Thyroid gland (tissue), 4 donors: Measurements from ENCODE around the gene SIX3. TPM values are rescaled to one million over a fixed set of nuclear protein-coding genes. Genes with fewer than 3 reads are reported as not detected.

Experiments
- DNase-seq, 2 donors: peaks; one replicate each; pipeline ENCODE4 v3.0.0-alpha.2; 2019
- H3K27ac ChIP-seq, 3 donors: fragments of 200-600 bp; sonication (generic); 1 replicate in 2 of 3; 2 replicates in 1 of 3; pipeline ENCODE4 v1.5.1; 2016 to 2019; ENCODE audit warnings: mild to moderate bottlenecking in 1 of 3, moderate library complexity in 1 of 3
- H3K27me3 ChIP-seq: fragments of 200-600 bp; sonication (generic); one replicate; pipeline ENCODE4 v1.5.1; 2019
- H3K36me3 ChIP-seq, 2 donors: fragments of 200-600 bp; sonication (generic); one replicate each; pipeline ENCODE4 v1.5.1; 2016 to 2019
- H3K4me1 ChIP-seq, 2 donors: fragments of 200-600 bp; sonication (generic); one replicate each; pipeline ENCODE4 v1.5.1; 2017 to 2019
- H3K4me3 ChIP-seq, 3 donors: fragments of 200-600 bp; sonication (generic); replicated peaks in 1 of 3; 1 replicate in 2 of 3; 2 replicates in 1 of 3; pipeline ENCODE4 v1.5.1; 2016; ENCODE audit warnings: mild to moderate bottlenecking in 1 of 3
- H3K9me3 ChIP-seq: fragments of 200-600 bp; sonication (generic); one replicate; pipeline ENCODE4 v1.5.1; 2017
- CTCF ChIP-seq, 6 experiments: fragments of 200-600 bp in 3 of 6; fragments of 450-650 bp in 3 of 6; sonication (generic) in 3 of 6; IDR thresholded peaks; one replicate each; pipeline ENCODE4 v1.5.1; 2016 to 2019; ENCODE audit warnings: antibody characterized with exemption in 6 of 6, mild to moderate bottlenecking in 2 of 6, inconsistent platforms in 1 of 6, moderate library complexity in 1 of 6
- POLR2A ChIP-seq, 2 donors: fragments of 450-650 bp; IDR thresholded peaks; one replicate each; pipeline ENCODE4 v1.6.1; 2017; ENCODE audit warnings: antibody characterized with exemption in 2 of 2, mild to moderate bottlenecking in 2 of 2, moderate library complexity in 1 of 2
- WGBS, 2 donors: methylation state at CpG; one replicate each; pipeline ENCODE4 v1.1.5; 2017; 5-methylcytosine and 5-hydroxymethylcytosine counted together
- intact Hi-C: fragments of 100-400 bp; cut with DNase I; formaldehyde crosslinking; loops from one replicate; pipeline ENCODE4 v1.15.1; 2023
- total RNA-seq, 4 donors: library from RNA; depleted of rRNA; stranded (reverse); fragments of >200 nt; gene quantifications; one replicate each; pipeline ENCODE4 v1.2.3, GENCODE V29; 2016

Gene SIX3
- total RNA-seq, 4 donors from 2014 or later = not detected

DNA sequence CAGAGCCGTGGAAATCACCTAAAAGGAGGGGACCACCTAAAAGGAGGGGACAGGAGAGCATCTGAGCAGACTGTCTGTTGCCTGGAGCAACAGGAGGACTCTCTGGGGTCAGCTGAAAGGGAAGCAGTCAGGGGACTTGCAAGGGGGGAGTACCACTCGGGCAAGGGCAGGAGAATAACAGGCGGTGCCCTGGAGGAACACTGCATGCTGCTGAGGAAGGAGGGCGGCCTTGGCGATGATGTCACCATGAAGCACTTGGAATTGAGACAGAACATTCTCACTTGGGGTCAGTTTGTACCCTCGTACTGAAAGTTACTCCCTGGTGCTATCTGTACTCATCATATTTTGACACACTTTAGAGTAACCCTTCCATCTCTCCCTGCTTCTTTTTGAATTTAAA lies 18.4 kb downstream of the SIX3 start:
- intact Hi-C loops = loop anchor here (10.0 kb wide), 2 partner anchors 575 to 1085 kb away; no protein-coding TSS in a partner anchor
- WGBS, 2 donors = 73 to 81% methylated on average over 6 of the region's 6 CpGs

GRCh38 chr2:44960871-44961270 lies 19.4 kb downstream of the SIX3 start:
- H3K27ac ChIP-seq = no peak overlapping the region
- no peak for TF ChIP-seq POLR2A (IDR thresholded peaks at IDR 0.05)
- peaks cover under 1 to 5% of the 10 kb centered on the region in 2 donors for H3K4me1 ChIP-seq
- H3K4me3 ChIP-seq = no peak overlapping the region
- 78 to 79% methylated on average over 5 of the region's 5 CpGs for WGBS, 2 donors
- H3K9me3 ChIP-seq = no peaks in the 10 kb centered on the region
- H3K27me3 ChIP-seq = no peaks in the 10 kb centered on the region
- intact Hi-C loops = no loop called here
- H3K36me3 ChIP-seq = no peaks in the 10 kb centered on the region
- DNase-seq = no peak

More for the DNA sequence above, 18.4 kb downstream of the SIX3 start:
- H3K27ac ChIP-seq = no peak overlapping the region
- no peak for TF ChIP-seq CTCF (IDR thresholded peaks at IDR 0.05)
- no peak for TF ChIP-seq POLR2A (IDR thresholded peaks at IDR 0.05)
- H3K4me1 ChIP-seq = peaks cover 10 to 14% of the 10 kb centered on the region in 2 donors
- no peaks in the 10 kb centered on the region for H3K36me3 ChIP-seq
- H3K9me3 ChIP-seq = no peaks in the 10 kb centered on the region
- H3K4me3 ChIP-seq = no peak overlapping the region
- H3K27me3 ChIP-seq = peaks cover 6% of the 10 kb centered on the region
- no peak for DNase-seq

DNA sequence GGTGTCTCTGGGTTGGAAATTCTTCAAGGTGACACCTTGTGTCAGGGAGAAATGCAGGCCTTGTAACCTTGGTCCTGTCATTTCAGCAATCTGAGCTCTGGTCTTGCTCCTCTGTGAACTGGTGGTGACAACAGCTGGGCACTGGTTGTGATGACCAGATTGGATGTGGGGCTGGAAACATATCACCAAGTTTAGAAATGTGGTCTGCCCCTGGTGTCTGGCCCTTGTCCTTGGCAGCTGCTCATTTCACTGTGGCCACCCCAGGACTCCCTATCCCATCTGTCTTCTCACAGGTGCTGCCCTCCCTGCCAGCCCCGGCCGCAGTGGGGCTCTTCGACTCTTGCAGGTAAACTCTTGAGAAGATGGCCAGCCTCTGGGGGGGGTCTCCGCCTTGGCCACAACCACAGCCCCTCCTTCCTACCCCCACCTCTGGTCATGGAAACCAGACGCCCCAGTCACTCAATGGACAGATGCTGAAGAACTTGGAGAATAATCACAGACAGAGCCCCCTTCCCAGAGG lies 20.7 kb downstream of the SIX3 start:
- Histone ChIP-seq H3K9me3 (no peaks in the 10 kb centered on the region), H3K27ac (no peak overlapping the region), H3K4me1 (peaks cover 0 to 5% of the 10 kb centered on the region in 2 donors), H3K4me3 (no peak overlapping the region), H3K36me3 (no peaks in the 10 kb centered on the region), H3K27me3 (no peaks in the 10 kb centered on the region)
- no peak for TF ChIP-seq CTCF (IDR thresholded peaks at IDR 0.05)
- intact Hi-C loops = no loop called here
- 88 to 90% methylated on average over 4 to 5 of the region's 5 CpGs for WGBS, 2 donors
- no peak for DNase-seq

DNA sequence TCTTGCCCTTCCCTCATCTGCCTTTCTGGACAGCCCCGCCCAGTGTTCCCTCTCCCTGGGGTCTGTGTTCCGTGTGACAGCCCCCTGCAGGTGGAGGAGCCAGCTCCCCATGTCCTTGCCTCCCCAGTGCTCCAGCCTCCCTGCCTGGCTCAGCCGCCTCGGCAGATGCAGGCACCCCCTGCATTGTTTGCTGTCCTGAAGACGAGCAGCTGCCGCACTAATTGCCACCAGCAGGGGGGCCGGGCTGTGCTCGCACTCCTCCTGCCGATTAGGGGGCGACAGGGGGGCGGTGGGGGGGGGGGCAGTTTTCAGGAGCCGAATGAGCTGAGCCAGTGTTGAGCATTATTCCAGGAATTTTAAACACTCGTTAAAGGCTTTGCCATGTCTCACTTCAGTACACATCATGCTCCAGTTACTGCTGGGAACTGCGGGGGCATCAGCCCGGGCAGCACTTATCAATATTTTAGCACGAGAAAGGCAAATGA lies 23.3 kb downstream of the SIX3 start:
- Histone ChIP-seq H3K36me3 (no peaks in the 10 kb centered on the region), H3K4me3 (no peak overlapping the region), H3K27ac (no peak overlapping the region), H3K9me3 (no peaks in the 10 kb centered on the region), H3K27me3 (no peaks in the 10 kb centered on the region), H3K4me1 (peaks cover 0 to 5% of the 10 kb centered on the region in 2 donors)
- WGBS, 2 donors = 11 to 20% methylated on average over 11 to 15 of the region's 16 CpGs
- TF ChIP-seq CTCF (IDR thresholded peaks at IDR 0.05) = peak in 1 of 6 experiments; percentile 19
- TF ChIP-seq POLR2A (IDR thresholded peaks at IDR 0.05) = no peak
- intact Hi-C loops = no loop called here
- DNase-seq = no peak

GRCh38 chr2:44965684-44966083 lies 24.2 kb downstream of the SIX3 start:
- H3K9me3 ChIP-seq = no peaks in the 10 kb centered on the region
- no peak for DNase-seq
- TF ChIP-seq POLR2A (IDR thresholded peaks at IDR 0.05) (no peak), CTCF (IDR thresholded peaks at IDR 0.05) (no peak)
- H3K4me1 ChIP-seq = peaks cover 0 to 5% of the 10 kb centered on the region in 2 donors
- no peaks in the 10 kb centered on the region for H3K27me3 ChIP-seq
- intact Hi-C loops = no loop called here
- no peaks in the 10 kb centered on the region for H3K36me3 ChIP-seq
- no peak overlapping the region for H3K27ac ChIP-seq
- 91 to 98% methylated on average over 2 of the region's 2 CpGs for WGBS, 2 donors
- H3K4me3 ChIP-seq = no peak overlapping the region
